Measurements from ENCODE around the gene LDLRAD4.

Gene LDLRAD4

GRCh38 chr18:13583576-13584550 is 365.3 kb downstream of the LDLRAD4 start:
- Histone ChIP-seq H3K27ac (ENCODE audit: low read depth, low read length) (no peak overlapping the region), H3K9ac (ENCODE audit: low read length in 5 of 5) (no peak overlapping the region), H3K36me3 (ENCODE audit: control insufficient read depth in 5 of 5, insufficient read depth in 5 of 5, low read length in 5 of 5) (peaks cover 0 to 3% (median 0%) of the 10 kb centered on the region in 5 donors), H3K27me3 (ENCODE audit: control insufficient read depth in 5 of 5, insufficient read depth in 4 of 5, low read length in 5 of 5) (no peaks in the 10 kb centered on the region), H3K9me3 (ENCODE audit: control insufficient read depth in 5 of 5, low read length in 5 of 5) (no peaks in the 10 kb centered on the region), H3K4me1 (ENCODE audit: control insufficient read depth in 5 of 5, insufficient read depth in 5 of 5, low read length in 5 of 5) (peaks cover 3 to 27% (median 9%) of the 10 kb centered on the region in 5 donors), H3K4me3 (ENCODE audit: low read depth in 1 of 5, low read length in 5 of 5) (no peak overlapping the region)

GRCh38 chr18:13584825-13585224 is 366.3 kb downstream of the LDLRAD4 start:
- Histone ChIP-seq H3K27ac (ENCODE audit: low read depth, low read length) (no peak overlapping the region), H3K4me3 (ENCODE audit: low read depth in 1 of 5, low read length in 5 of 5) (no peak overlapping the region), H3K9me3 (ENCODE audit: control insufficient read depth in 5 of 5, low read length in 5 of 5) (no peaks in the 10 kb centered on the region), H3K27me3 (ENCODE audit: control insufficient read depth in 5 of 5, insufficient read depth in 4 of 5, low read length in 5 of 5) (no peaks in the 10 kb centered on the region), H3K4me1 (ENCODE audit: control insufficient read depth in 5 of 5, insufficient read depth in 5 of 5, low read length in 5 of 5) (peaks cover 3 to 22% (median 9%) of the 10 kb centered on the region in 5 donors), H3K36me3 (ENCODE audit: control insufficient read depth in 5 of 5, insufficient read depth in 5 of 5, low read length in 5 of 5) (peaks cover 0 to 3% (median 0%) of the 10 kb centered on the region in 5 donors), H3K9ac (ENCODE audit: low read length in 5 of 5) (no peak overlapping the region)

GRCh38 chr18:13585379-13586153 is 367.0 kb downstream of the LDLRAD4 start:
- H3K9ac ChIP-seq (ENCODE audit: low read length in 5 of 5), result no peak overlapping the region
- no peak overlapping the region for H3K4me3 ChIP-seq (ENCODE audit: low read depth in 1 of 5, low read length in 5 of 5)
- H3K27ac ChIP-seq (ENCODE audit: low read depth, low read length), result no peak overlapping the region
- no peaks in the 10 kb centered on the region for H3K9me3 ChIP-seq (ENCODE audit: control insufficient read depth in 5 of 5, low read length in 5 of 5)
- peaks cover 2 to 22% (median 9%) of the 10 kb centered on the region in 5 donors for H3K4me1 ChIP-seq (ENCODE audit: control insufficient read depth in 5 of 5, insufficient read depth in 5 of 5, low read length in 5 of 5)
- H3K36me3 ChIP-seq (ENCODE audit: control insufficient read depth in 5 of 5, insufficient read depth in 5 of 5, low read length in 5 of 5), result peaks cover 0 to 3% (median 0%) of the 10 kb centered on the region in 5 donors
- no peaks in the 10 kb centered on the region for H3K27me3 ChIP-seq (ENCODE audit: control insufficient read depth in 5 of 5, insufficient read depth in 4 of 5, low read length in 5 of 5)

GRCh38 chr18:13587001-13587400 is 368.4 kb downstream of the LDLRAD4 start:
- H3K27me3 ChIP-seq (ENCODE audit: control insufficient read depth in 5 of 5, insufficient read depth in 4 of 5, low read length in 5 of 5), result no peaks in the 10 kb centered on the region
- peaks cover 0 to 3% (median 0%) of the 10 kb centered on the region in 5 donors for H3K36me3 ChIP-seq (ENCODE audit: control insufficient read depth in 5 of 5, insufficient read depth in 5 of 5, low read length in 5 of 5)
- peaks cover 2 to 22% (median 12%) of the 10 kb centered on the region in 5 donors for H3K4me1 ChIP-seq (ENCODE audit: control insufficient read depth in 5 of 5, insufficient read depth in 5 of 5, low read length in 5 of 5)
- no peak overlapping the region for H3K4me3 ChIP-seq (ENCODE audit: low read depth in 1 of 5, low read length in 5 of 5)
- no peak overlapping the region for H3K27ac ChIP-seq (ENCODE audit: low read depth, low read length)
- no peaks in the 10 kb centered on the region for H3K9me3 ChIP-seq (ENCODE audit: control insufficient read depth in 5 of 5, low read length in 5 of 5)
- H3K9ac ChIP-seq (ENCODE audit: low read length in 5 of 5), result no peak overlapping the region

GRCh38 chr18:13587477-13587876 is 368.9 kb downstream of the LDLRAD4 start:
- Histone ChIP-seq H3K36me3 (ENCODE audit: control insufficient read depth in 5 of 5, insufficient read depth in 5 of 5, low read length in 5 of 5) (peaks cover 0 to 3% (median 0%) of the 10 kb centered on the region in 5 donors), H3K27ac (ENCODE audit: low read depth, low read length) (no peak overlapping the region), H3K4me1 (ENCODE audit: control insufficient read depth in 5 of 5, insufficient read depth in 5 of 5, low read length in 5 of 5) (peaks cover 2 to 22% (median 12%) of the 10 kb centered on the region in 5 donors), H3K4me3 (ENCODE audit: low read depth in 1 of 5, low read length in 5 of 5) (no peak overlapping the region), H3K9ac (ENCODE audit: low read length in 5 of 5) (no peak overlapping the region), H3K9me3 (ENCODE audit: control insufficient read depth in 5 of 5, low read length in 5 of 5) (no peaks in the 10 kb centered on the region), H3K27me3 (ENCODE audit: control insufficient read depth in 5 of 5, insufficient read depth in 4 of 5, low read length in 5 of 5) (no peaks in the 10 kb centered on the region)

GRCh38 chr18:13587937-13588336 is 369.4 kb downstream of the LDLRAD4 start:
- H3K4me1 ChIP-seq (ENCODE audit: control insufficient read depth in 5 of 5, insufficient read depth in 5 of 5, low read length in 5 of 5), result peaks cover 2 to 22% (median 12%) of the 10 kb centered on the region in 5 donors
- no peak overlapping the region for H3K9ac ChIP-seq (ENCODE audit: low read length in 5 of 5)
- no peak overlapping the region for H3K4me3 ChIP-seq (ENCODE audit: low read depth in 1 of 5, low read length in 5 of 5)
- no peak overlapping the region for H3K27ac ChIP-seq (ENCODE audit: low read depth, low read length)
- H3K36me3 ChIP-seq (ENCODE audit: control insufficient read depth in 5 of 5, insufficient read depth in 5 of 5, low read length in 5 of 5), result peaks cover 0 to 3% (median 0%) of the 10 kb centered on the region in 5 donors
- no peaks in the 10 kb centered on the region for H3K27me3 ChIP-seq (ENCODE audit: control insufficient read depth in 5 of 5, insufficient read depth in 4 of 5, low read length in 5 of 5)
- no peaks in the 10 kb centered on the region for H3K9me3 ChIP-seq (ENCODE audit: control insufficient read depth in 5 of 5, low read length in 5 of 5)

- Histone ChIP-seq H3K27ac (ENCODE audit: low read depth, low read length) (no peak overlapping the region), H3K4me1 (ENCODE audit: control insufficient read depth in 5 of 5, insufficient read depth in 5 of 5, low read length in 5 of 5) (peaks cover 2 to 19% (median 12%) of the 10 kb centered on the region in 5 donors), H3K4me3 (ENCODE audit: low read depth in 1 of 5, low read length in 5 of 5) (no peak overlapping the region), H3K27me3 (ENCODE audit: control insufficient read depth in 5 of 5, insufficient read depth in 4 of 5, low read length in 5 of 5) (no peaks in the 10 kb centered on the region), H3K9ac (ENCODE audit: low read length in 5 of 5) (no peak overlapping the region), H3K36me3 (ENCODE audit: control insufficient read depth in 5 of 5, insufficient read depth in 5 of 5, low read length in 5 of 5) (no peaks in the 10 kb centered on the region), H3K9me3 (ENCODE audit: control insufficient read depth in 5 of 5, low read length in 5 of 5) (no peaks in the 10 kb centered on the region)
These were observed 370.8 kb downstream of the LDLRAD4 start for GRCh38 chr18:13589316-13589715.

GRCh38 chr18:13589943-13590342 is 371.4 kb downstream of the LDLRAD4 start:
- no peak overlapping the region for H3K4me3 ChIP-seq (ENCODE audit: low read depth in 1 of 5, low read length in 5 of 5)

GRCh38 chr18:13592246-13592645 is 373.7 kb downstream of the LDLRAD4 start:
- H3K27ac ChIP-seq (ENCODE audit: low read depth, low read length), result no peak overlapping the region
- H3K9ac ChIP-seq (ENCODE audit: low read length in 5 of 5), result no peak overlapping the region
- peaks cover 0 to 9% (median 3%) of the 10 kb centered on the region in 5 donors for H3K4me1 ChIP-seq (ENCODE audit: control insufficient read depth in 5 of 5, insufficient read depth in 5 of 5, low read length in 5 of 5)
- H3K27me3 ChIP-seq (ENCODE audit: control insufficient read depth in 5 of 5, insufficient read depth in 4 of 5, low read length in 5 of 5), result no peaks in the 10 kb centered on the region
- H3K9me3 ChIP-seq (ENCODE audit: control insufficient read depth in 5 of 5, low read length in 5 of 5), result peaks cover 7 to 13% (median 10%) of the 10 kb centered on the region in 5 donors
- no peak overlapping the region for H3K4me3 ChIP-seq (ENCODE audit: low read depth in 1 of 5, low read length in 5 of 5)
- no peaks in the 10 kb centered on the region for H3K36me3 ChIP-seq (ENCODE audit: control insufficient read depth in 5 of 5, insufficient read depth in 5 of 5, low read length in 5 of 5)

More at GRCh38 chr18:13589943-13590342, 371.4 kb downstream of the LDLRAD4 start:
- no peaks in the 10 kb centered on the region for H3K36me3 ChIP-seq (ENCODE audit: control insufficient read depth in 5 of 5, insufficient read depth in 5 of 5, low read length in 5 of 5)
- H3K9ac ChIP-seq (ENCODE audit: low read length in 5 of 5), result no peak overlapping the region
- no peaks in the 10 kb centered on the region for H3K27me3 ChIP-seq (ENCODE audit: control insufficient read depth in 5 of 5, insufficient read depth in 4 of 5, low read length in 5 of 5)
- no peak overlapping the region for H3K27ac ChIP-seq (ENCODE audit: low read depth, low read length)
- no peaks in the 10 kb centered on the region for H3K9me3 ChIP-seq (ENCODE audit: control insufficient read depth in 5 of 5, low read length in 5 of 5)
- peaks cover 1 to 13% (median 9%) of the 10 kb centered on the region in 5 donors for H3K4me1 ChIP-seq (ENCODE audit: control insufficient read depth in 5 of 5, insufficient read depth in 5 of 5, low read length in 5 of 5)
